Activated CD8-positive, alpha-beta T cell treated with anti-CD3 and anti-CD28 coated beads for 36 hours (primary cell): ENCODE measurements around the gene ASB9. TPM values are rescaled to one million over a fixed set of nuclear protein-coding genes. Genes with fewer than 3 reads are reported as not detected.
"Not testable (repeated sequence)": the region's sequence is repeated elsewhere in the genome, so short reads cannot be mapped to it uniquely, and the experiment has no call there.

ENCODE experiments used
- ATAC-seq: fragments of 200-7000 bp; cut with Tn5 transposase; one replicate; pipeline ENCODE4 v1.10.0; 2021; ENCODE audit warnings: mild to moderate bottlenecking, moderate library complexity
- CTCF ChIA-PET: fragments of 350-600 bp; sonication (Branson Sonifier 250); formaldehyde crosslinking; loops from one replicate; lab custom pipeline; 2021; ENCODE audit warnings: antibody characterized with exemption; lab: Charles Lee
- POLR2A ChIA-PET: fragments of 350-600 bp; sonication (Branson Sonifier 250); formaldehyde crosslinking; loops from one replicate; lab custom pipeline; 2021; ENCODE audit warnings: antibody characterized with exemption; lab: Charles Lee
- DNase-seq: peaks from one replicate; pipeline ENCODE4 v3.0.0-alpha.2; 2020
- H3K27ac Mint-ChIP-seq: one replicate; pipeline ENCODE4 v1.8.0; 2021; ENCODE audit warnings: mild to moderate bottlenecking, mixed read lengths
- H3K27me3 Mint-ChIP-seq: one replicate; pipeline ENCODE4 v1.8.0; 2021; ENCODE audit warnings: mixed read lengths
- H3K36me3 Mint-ChIP-seq: one replicate; pipeline ENCODE4 v1.8.0; 2021; ENCODE audit warnings: low read depth, mixed read lengths
- H3K4me1 Mint-ChIP-seq: one replicate; pipeline ENCODE4 v1.8.0; 2021; ENCODE audit warnings: low read depth, mixed read lengths
- H3K4me3 Mint-ChIP-seq: one replicate; pipeline ENCODE4 v1.8.0; 2021; ENCODE audit warnings: mild to moderate bottlenecking, moderate library complexity, mixed read lengths
- H3K9me3 Mint-ChIP-seq: one replicate; pipeline ENCODE4 v1.8.0; 2021; ENCODE audit warnings: mixed read lengths
- CTCF ChIP-seq: fragments of 200-600 bp; IDR thresholded peaks from one replicate; pipeline ENCODE4 v1.8.0; 2022; ENCODE audit warnings: antibody characterized with exemption, mild to moderate bottlenecking
- intact Hi-C: fragments of 100-400 bp; cut with micrococcal nuclease; formaldehyde crosslinking; loops from one replicate; pipeline ENCODE4 v1.10.0; 2022
- total RNA-seq, 2 experiments: library from RNA; stranded (reverse); gene quantifications; one replicate each; pipeline ENCODE4 v1.2.3, GENCODE V29; 2021

Gene ASB9
- total RNA-seq, 2 experiments from 2014 or later: 0.52 TPM; not detected in 1

DNA sequence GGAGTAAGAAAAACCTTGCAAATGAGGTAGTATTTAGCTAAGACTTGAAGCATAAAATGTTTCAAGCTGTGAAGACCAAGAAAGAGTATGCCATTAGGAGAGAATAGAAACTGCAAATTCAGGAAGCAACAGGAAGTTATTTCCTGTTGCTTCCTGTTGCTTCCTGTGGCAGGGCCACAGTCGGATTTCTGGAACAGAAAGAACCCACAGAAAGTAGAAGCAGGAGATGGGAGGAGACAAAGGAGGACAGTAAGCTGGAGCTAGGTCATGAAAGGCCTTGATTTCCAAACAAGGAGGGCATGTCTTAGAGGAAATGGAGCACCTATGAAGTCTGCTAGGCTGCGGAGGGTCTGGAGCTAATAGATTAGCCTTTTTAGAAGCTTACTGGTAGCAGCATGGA is 28.3 kb upstream of the ASB9 start:
- no peaks in the 10 kb centered on the region for H3K36me3 Mint-ChIP-seq
- no peak overlapping the region for H3K4me3 Mint-ChIP-seq
- intact Hi-C loops: no loop called here
- DNase-seq: no peak
- CTCF ChIA-PET: no interaction called here
- H3K4me1 Mint-ChIP-seq: no peaks in the 10 kb centered on the region
- ATAC-seq: no peak
- H3K27ac Mint-ChIP-seq: no peak overlapping the region
- POLR2A ChIA-PET: no interaction called here
- H3K9me3 Mint-ChIP-seq: no peaks in the 10 kb centered on the region
- no peak for TF ChIP-seq CTCF
- no peaks in the 10 kb centered on the region for H3K27me3 Mint-ChIP-seq

DNA sequence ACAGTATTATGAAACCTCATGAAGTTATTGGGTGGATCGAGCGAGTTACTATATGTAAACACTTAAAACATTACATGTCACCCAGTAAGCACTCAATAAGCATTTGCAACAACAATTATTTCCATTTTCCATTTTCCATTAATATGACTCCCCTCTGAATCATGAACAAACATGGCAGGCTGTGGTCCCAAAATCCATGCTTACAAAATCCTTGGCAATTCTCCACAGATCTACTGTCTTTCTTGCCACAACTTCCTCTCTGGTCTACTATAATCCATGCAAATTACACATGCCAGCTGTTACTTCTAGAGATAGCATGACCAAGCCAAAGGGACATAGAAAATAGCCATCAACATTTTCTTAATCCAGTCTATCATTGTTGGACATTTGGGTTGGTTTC is 23.6 kb upstream of the ASB9 start:
- ChIA-PET CTCF (no interaction called here), POLR2A (no interaction called here)

GRCh38 chrX:15292861-15293260 is 23.0 kb upstream of the ASB9 start:
- TF ChIP-seq CTCF: no peak
- no peak overlapping the region for H3K4me3 Mint-ChIP-seq
- POLR2A ChIA-PET: no interaction called here
- intact Hi-C loops: no loop called here
- no peaks in the 10 kb centered on the region for H3K9me3 Mint-ChIP-seq
- H3K36me3 Mint-ChIP-seq: no peaks in the 10 kb centered on the region
- H3K4me1 Mint-ChIP-seq: no peaks in the 10 kb centered on the region
- CTCF ChIA-PET: no interaction called here
- no peaks in the 10 kb centered on the region for H3K27me3 Mint-ChIP-seq
- DNase-seq: no peak
- no peak for ATAC-seq
- H3K27ac Mint-ChIP-seq: no peak overlapping the region

More for the DNA sequence above, 23.6 kb upstream of the ASB9 start:
- intact Hi-C loops: no loop called here
- Mint-ChIP-seq H3K27me3 (no peaks in the 10 kb centered on the region), H3K9me3 (no peaks in the 10 kb centered on the region), H3K27ac (no peak overlapping the region), H3K4me1 (no peaks in the 10 kb centered on the region), H3K4me3 (no peak overlapping the region), H3K36me3 (no peaks in the 10 kb centered on the region)
- TF ChIP-seq CTCF: no peak
- ATAC-seq (no peak), DNase-seq (no peak)

DNA sequence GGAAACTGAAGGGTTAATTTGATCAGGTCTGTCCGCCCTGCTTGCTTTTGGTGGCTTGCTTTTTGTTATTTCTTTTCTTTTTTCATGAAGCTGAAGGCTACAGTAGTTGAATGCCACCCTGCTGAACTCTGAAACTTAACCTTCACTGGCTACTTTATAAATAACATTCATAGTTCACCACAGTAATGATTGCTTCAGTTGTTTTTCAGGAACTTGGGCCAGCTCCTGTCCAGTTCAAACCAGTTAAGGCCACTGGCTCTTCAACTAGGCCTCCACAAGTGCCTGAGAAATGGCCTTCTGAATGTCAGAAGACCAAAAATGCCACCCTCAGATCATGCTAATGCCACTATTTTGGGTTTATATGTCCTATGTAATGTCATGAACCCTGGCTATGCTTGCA is 7.7 kb upstream of the ASB9 start:
- Mint-ChIP-seq H3K27me3 (peaks cover 4% of the 10 kb centered on the region), H3K36me3 (no peaks in the 10 kb centered on the region), H3K27ac (no peak overlapping the region), H3K9me3 (no peaks in the 10 kb centered on the region), H3K4me1 (no peaks in the 10 kb centered on the region), H3K4me3 (no peak overlapping the region)
- ChIA-PET POLR2A (no interaction called here), CTCF (no interaction called here)
- ATAC-seq: no peak
- DNase-seq: no peak
- TF ChIP-seq CTCF: no peak
- intact Hi-C loops: no loop called here

DNA sequence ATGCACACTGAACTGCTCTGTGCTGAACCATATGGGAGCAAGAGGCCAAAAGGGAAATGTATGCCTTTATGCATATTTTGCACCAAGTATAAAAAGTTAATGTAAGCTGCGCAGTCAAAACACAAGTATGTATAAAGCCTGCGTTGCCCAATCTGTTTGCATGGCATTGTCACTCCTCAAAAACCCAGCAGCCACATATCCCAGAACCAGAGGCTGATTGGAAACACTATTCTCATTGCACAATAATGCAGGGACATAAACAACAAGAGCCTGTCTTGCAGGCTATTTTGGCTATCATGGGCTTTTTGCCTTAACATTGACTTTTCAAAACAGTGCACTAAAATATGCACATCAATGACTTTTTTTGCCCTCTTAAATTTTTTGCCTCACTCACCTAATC is 5.1 kb upstream of the ASB9 start:
- no peak for TF ChIP-seq CTCF
- intact Hi-C loops: no loop called here
- no peak overlapping the region for H3K27ac Mint-ChIP-seq
- no peak for ATAC-seq
- H3K4me3 Mint-ChIP-seq: no peak overlapping the region
- H3K27me3 Mint-ChIP-seq: no peaks in the 10 kb centered on the region
- CTCF ChIA-PET: no interaction called here
- peaks cover 1% of the 10 kb centered on the region for H3K4me1 Mint-ChIP-seq
- no peaks in the 10 kb centered on the region for H3K36me3 Mint-ChIP-seq
- DNase-seq: no peak
- no peaks in the 10 kb centered on the region for H3K9me3 Mint-ChIP-seq
- POLR2A ChIA-PET: no interaction called here

GRCh38 chrX:15273275-15273674 is 3.4 kb upstream of the ASB9 start:
- H3K27ac Mint-ChIP-seq, H3K4me1 Mint-ChIP-seq, H3K27me3 Mint-ChIP-seq, intact Hi-C loops, CTCF ChIA-PET, H3K36me3 Mint-ChIP-seq, H3K9me3 Mint-ChIP-seq, H3K4me3 Mint-ChIP-seq, ATAC-seq, DNase-seq: not testable (repeated sequence)
- POLR2A ChIA-PET: interaction anchor here (0.7 kb wide), 1 partner anchor 21 kb away, joined by 3 read pairs; no protein-coding TSS in a partner anchor
